BJ (cell line): ENCODE measurements around the gene NMNAT3. TPM values are rescaled to one million over a fixed set of nuclear protein-coding genes. Genes with fewer than 3 reads are reported as not detected.

Experiments used
- CTCF ChIA-PET: fragments of 350-600 bp; formaldehyde crosslinking; extraction: SDS; loops from one replicate; lab custom pipeline; 2021; ENCODE audit warnings: antibody characterized with exemption, inconsistent platforms; lab: Yijun Ruan, JAX
- POLR2A ChIA-PET: fragments of 300-600 bp; sonication (Branson Sonifier 250); formaldehyde crosslinking; extraction: SDS; loops from one replicate; lab custom pipeline; 2021; ENCODE audit warnings: antibody characterized with exemption; lab: Charles Lee
- DNase-seq: peaks from one replicate; pipeline ENCODE4 v3.0.0-alpha.2; 2011; ENCODE audit warnings: low read depth
- H3K27me3 ChIP-seq: 2 replicates; pipeline ENCODE4 v1.6.0; 2011; ENCODE audit warnings: low read length; ENCODE audit not compliant: control insufficient read depth, insufficient read depth
- H3K36me3 ChIP-seq: 2 replicates; pipeline ENCODE4 v1.5.1; 2011; ENCODE audit warnings: low read length; ENCODE audit not compliant: control insufficient read depth, insufficient read depth
- H3K4me3 ChIP-seq: 2 replicates; pipeline ENCODE4 v1.5.1; 2011; ENCODE audit warnings: low read depth, mild to moderate bottlenecking, control low read depth, low read length
- polyA plus RNA-seq: library from polyadenylated mRNA; depleted of rRNA; stranded (reverse); fragments of >200 nt; gene quantifications from 2 replicates; pipeline ENCODE4 v1.2.3, GENCODE V29; 2011
- TF ChIP-seq, protein P1 (sequence below): IDR thresholded peaks from 2 replicates; pipeline ENCODE4 v1.5.1; 2011; ENCODE audit warnings: low read depth, mild to moderate bottlenecking, control low read depth, inconsistent platforms, low read length, moderate library complexity; ENCODE audit not compliant: insufficient read depth

The NMNAT3 gene
- polyA plus RNA-seq, 1 experiment = 0.61 TPM

DNA sequence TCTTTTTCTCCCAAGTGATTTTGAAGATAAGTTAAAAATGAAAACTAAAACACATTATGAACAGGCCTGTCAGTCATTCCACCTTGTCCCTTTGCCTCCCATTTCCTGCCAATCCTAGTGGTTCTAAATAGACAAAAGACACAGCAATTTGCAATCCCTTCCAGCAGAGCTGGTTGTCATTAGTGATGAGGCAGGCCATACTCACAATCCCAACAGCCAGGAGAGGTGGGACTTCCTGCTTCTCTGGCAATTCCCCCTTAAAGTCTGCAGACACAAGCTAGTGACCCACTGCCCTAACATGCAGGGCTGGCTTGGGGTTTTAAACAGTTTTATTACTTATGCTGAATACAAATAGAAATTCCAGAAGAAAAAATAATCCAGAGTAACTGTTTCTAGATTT, 99.9 kb downstream of the NMNAT3 start:
- Histone ChIP-seq H3K4me3 (no peak overlapping the region), H3K36me3 (no peaks in the 10 kb centered on the region), H3K27me3 (no peaks in the 10 kb centered on the region)
- CTCF ChIA-PET = no interaction called here
- DNase-seq = no peak
- POLR2A ChIA-PET = no interaction called here
- TF ChIP-seq, protein P1, sequence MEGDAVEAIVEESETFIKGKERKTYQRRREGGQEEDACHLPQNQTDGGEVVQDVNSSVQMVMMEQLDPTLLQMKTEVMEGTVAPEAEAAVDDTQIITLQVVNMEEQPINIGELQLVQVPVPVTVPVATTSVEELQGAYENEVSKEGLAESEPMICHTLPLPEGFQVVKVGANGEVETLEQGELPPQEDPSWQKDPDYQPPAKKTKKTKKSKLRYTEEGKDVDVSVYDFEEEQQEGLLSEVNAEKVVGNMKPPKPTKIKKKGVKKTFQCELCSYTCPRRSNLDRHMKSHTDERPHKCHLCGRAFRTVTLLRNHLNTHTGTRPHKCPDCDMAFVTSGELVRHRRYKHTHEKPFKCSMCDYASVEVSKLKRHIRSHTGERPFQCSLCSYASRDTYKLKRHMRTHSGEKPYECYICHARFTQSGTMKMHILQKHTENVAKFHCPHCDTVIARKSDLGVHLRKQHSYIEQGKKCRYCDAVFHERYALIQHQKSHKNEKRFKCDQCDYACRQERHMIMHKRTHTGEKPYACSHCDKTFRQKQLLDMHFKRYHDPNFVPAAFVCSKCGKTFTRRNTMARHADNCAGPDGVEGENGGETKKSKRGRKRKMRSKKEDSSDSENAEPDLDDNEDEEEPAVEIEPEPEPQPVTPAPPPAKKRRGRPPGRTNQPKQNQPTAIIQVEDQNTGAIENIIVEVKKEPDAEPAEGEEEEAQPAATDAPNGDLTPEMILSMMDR = no peak

DNA sequence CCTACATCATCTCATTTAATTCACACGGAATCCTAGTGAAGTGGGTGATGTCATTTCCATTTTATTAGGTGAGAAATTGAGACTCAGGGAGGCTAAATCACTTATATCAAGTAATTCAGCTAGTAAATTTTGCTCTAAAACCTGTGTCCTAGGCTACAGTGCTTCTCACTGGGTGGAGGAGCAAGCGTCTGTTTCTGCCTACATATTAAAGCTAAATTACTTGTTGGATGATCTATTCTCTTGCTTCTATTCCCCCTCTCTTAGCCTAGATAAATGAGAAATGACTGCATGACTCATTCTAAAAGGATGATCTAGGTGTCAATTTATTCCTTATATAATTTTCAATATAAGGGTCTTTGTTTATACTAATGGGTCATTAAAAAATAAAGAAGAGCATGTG, 100.4 kb downstream of the NMNAT3 start:
- DNase-seq = no peak
- ChIA-PET CTCF (no interaction called here), POLR2A (no interaction called here)
- Histone ChIP-seq H3K4me3 (no peak overlapping the region), H3K27me3 (no peaks in the 10 kb centered on the region), H3K36me3 (no peaks in the 10 kb centered on the region)
- TF ChIP-seq, protein P1 = no peak

DNA sequence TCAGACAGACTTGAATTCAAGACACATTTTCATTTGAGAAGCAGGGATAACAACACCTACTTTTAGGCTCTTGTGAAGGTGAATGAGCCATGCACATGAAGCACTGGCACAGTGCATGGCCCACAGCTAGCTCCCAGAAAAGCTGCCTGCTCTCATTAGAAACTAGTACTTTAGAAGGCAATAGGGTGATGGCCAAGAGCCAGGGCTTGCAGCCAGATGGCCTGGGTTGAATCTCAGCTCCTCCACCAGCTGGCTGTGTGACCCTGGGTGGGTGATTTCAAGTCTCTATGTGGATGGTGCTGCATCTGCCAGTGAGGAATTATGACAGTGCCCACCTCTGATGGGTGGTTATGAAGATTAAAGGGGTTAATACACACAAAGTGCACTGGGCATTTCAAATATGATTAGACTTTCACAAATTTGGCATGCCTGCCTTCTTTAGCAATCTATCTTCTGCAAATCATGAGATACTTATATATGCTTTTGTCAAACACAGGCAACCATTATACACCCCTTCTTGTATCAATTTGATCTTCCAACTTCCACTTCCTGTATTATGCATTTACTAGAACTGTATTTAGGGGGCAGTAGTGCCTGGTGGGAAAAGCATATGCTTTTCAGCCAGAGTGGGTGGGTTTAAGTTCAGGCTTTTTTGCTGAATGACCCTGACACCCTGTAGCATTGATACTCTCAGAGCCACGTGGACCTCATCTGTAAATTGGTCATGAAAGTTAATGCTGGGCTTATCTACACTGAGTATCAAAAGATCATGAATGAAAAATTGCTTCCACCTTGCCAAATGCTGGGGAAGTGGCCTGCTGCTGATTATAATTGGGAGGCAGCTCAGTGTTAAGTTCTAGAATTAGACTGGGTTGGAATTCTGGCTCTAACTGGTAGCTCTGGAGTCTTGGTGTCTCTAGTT, 103.5 kb downstream of the NMNAT3 start:
- ChIA-PET CTCF (no interaction called here), POLR2A (no interaction called here)
- Histone ChIP-seq H3K4me3 (no peak overlapping the region), H3K36me3 (no peaks in the 10 kb centered on the region), H3K27me3 (no peaks in the 10 kb centered on the region)
- DNase-seq = no peak
- TF ChIP-seq, protein P1 = no peak

DNA sequence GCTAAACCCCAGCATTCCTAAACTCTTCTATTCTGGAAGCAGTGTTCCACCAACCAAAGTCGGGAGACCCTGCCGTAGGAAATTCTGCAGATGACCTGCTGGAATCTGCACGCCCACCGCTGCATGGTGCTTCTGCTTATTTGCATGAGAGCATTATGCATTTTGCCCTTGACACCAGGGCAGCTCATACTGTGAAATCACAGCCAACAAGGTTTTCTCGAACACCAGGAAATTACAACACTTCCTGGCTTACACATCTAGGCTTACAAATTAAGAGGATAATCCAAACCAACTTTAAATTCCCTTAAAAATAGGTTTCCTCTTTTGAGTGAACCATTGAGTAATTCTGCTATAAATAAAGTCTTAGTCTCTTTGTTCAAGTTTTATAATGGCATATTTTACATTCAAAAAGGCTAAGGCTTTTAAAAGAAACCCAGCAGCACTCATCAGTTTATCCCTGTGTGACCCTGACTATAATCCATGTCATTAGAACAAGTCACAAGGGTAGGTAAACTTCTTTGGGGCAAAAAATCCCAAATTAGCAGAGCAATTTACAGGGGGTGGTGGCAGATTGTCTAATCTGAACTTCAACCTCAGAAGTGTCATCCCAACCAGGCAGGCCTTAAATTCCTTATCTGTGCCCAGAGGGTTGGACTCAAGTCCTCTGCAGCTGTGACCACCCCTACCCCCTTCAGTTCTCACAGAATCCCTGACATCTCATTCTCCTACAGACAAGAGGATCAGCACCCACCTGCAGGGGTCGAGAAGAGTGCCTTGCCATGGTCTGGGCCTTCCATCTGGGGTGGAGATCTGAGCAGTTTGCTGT, 104.7 kb downstream of the NMNAT3 start:
- no peak for DNase-seq
- TF ChIP-seq, protein P1 = no peak
- Histone ChIP-seq H3K36me3 (no peaks in the 10 kb centered on the region), H3K4me3 (no peak overlapping the region), H3K27me3 (no peaks in the 10 kb centered on the region)
- POLR2A ChIA-PET = no interaction called here
- CTCF ChIA-PET = no interaction called here

DNA sequence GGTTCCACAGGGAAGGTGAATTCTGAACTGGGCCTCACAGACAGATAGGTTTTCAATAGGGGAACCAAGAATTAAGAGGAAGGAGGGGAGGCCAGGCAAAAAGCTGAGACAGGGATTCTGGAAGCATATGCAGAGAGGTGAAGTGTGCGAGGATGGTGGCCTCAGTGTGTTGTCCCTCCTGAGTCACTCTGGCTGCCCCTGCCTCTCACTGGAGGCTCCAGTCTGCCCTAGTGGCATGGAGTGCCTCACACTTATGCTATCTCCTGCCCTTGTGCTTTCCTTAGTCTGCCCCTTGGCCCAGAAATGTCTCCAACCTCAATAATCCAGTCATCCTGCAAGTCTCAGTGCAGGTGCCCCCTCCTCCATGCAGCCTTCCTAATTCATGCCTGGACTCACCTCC, 106.1 kb downstream of the NMNAT3 start:
- no peaks in the 10 kb centered on the region for H3K36me3 ChIP-seq
- POLR2A ChIA-PET = no interaction called here
- H3K4me3 ChIP-seq = no peak overlapping the region
- TF ChIP-seq, protein P1 = no peak
- H3K27me3 ChIP-seq = no peaks in the 10 kb centered on the region
- DNase-seq = no peak
- CTCF ChIA-PET = no interaction called here
